Fibroblast of skin of back (primary cell): ENCODE results near the gene NTPCR.
"Not testable (repeated sequence)": the region's sequence is repeated elsewhere in the genome, so short reads cannot be mapped to it uniquely, and the experiment has no call there.

Experiments used
- DNase-seq: peaks from one replicate; pipeline ENCODE4 v3.0.0-alpha.2; 2013

The NTPCR gene

GRCh38 chr1:232927166-232927565 lies 23.2 kb upstream of the NTPCR start:
- DNase-seq: not testable (repeated sequence)

GRCh38 chr1:232927830-232928505 lies 22.4 kb upstream of the NTPCR start:
- no peak for DNase-seq

GRCh38 chr1:232932486-232933425 lies 17.7 kb upstream of the NTPCR start:
- no peak for DNase-seq

GRCh38 chr1:232936941-232937340 lies 13.5 kb upstream of the NTPCR start:
- no peak for DNase-seq

- no peak for DNase-seq
These were observed 12.6 kb upstream of the NTPCR start for GRCh38 chr1:232937741-232938375.

- no peak for DNase-seq
These were observed 11.5 kb upstream of the NTPCR start for GRCh38 chr1:232938926-232939325.

GRCh38 chr1:232939748-232940147 lies 10.7 kb upstream of the NTPCR start:
- no peak for DNase-seq

- no peak for DNase-seq
These were observed 10.1 kb upstream of the NTPCR start for GRCh38 chr1:232940262-232940661.

- DNase-seq: no peak
These were observed 7.8 kb upstream of the NTPCR start for GRCh38 chr1:232942413-232943294.

- DNase-seq: no peak
These were observed 6.6 kb upstream of the NTPCR start for GRCh38 chr1:232943679-232944252.

GRCh38 chr1:232944347-232944746 lies 6.1 kb upstream of the NTPCR start:
- no peak for DNase-seq

GRCh38 chr1:232949636-232950196 lies 695 bp upstream of the NTPCR start:
- no peak for DNase-seq

- DNase-seq: peak; percentile 24
These were observed 769 bp downstream of the NTPCR start for GRCh38 chr1:232951180-232951579.

GRCh38 chr1:232951605-232952004 lies 1.2 kb downstream of the NTPCR start:
- no peak for DNase-seq

- DNase-seq: peak; percentile 65
These were observed 2.4 kb downstream of the NTPCR start for GRCh38 chr1:232952514-232953499.

- peak; percentile 12 for DNase-seq
These were observed 4.4 kb downstream of the NTPCR start for GRCh38 chr1:232954594-232955365.

GRCh38 chr1:232956081-232956480 lies 5.7 kb downstream of the NTPCR start:
- no peak for DNase-seq

- DNase-seq: no peak
These were observed 7.7 kb downstream of the NTPCR start for GRCh38 chr1:232958067-232958466.
